Prostate gland (tissue), 2 donors: ENCODE measurements around the gene RNF213. TPM values are rescaled to one million over a fixed set of nuclear protein-coding genes. Genes with fewer than 3 reads are reported as not detected.

Experiments used
- DNase-seq: peaks from one replicate; pipeline ENCODE4 v3.0.0-alpha.2; 2019; ENCODE audit warnings: low spot score
- H3K27ac ChIP-seq, 2 donors: fragments of 200-600 bp; sonication (generic); 2 replicates each; pipeline ENCODE4 v1.5.1; 2017 to 2019
- H3K27me3 ChIP-seq: fragments of 200-600 bp; sonication (generic); replicated peaks from 2 replicates; pipeline ENCODE4 v1.5.1; 2019; ENCODE audit not compliant: insufficient read depth
- H3K36me3 ChIP-seq, 2 donors: fragments of 200-600 bp; sonication (generic); 1 replicate in 1 of 2; 2 replicates in 1 of 2; pipeline versions ENCODE4 v1.5.1 to v1.8.1; 2017 to 2019
- H3K4me1 ChIP-seq: fragments of 200-600 bp; sonication (generic); replicated peaks from 2 replicates; pipeline ENCODE4 v1.5.1; 2019
- H3K4me3 ChIP-seq, 2 donors: fragments of 200-600 bp; sonication (generic); 2 replicates each; pipeline ENCODE4 v1.5.1; 2017 to 2019
- H3K9me3 ChIP-seq: fragments of 200-600 bp; sonication (generic); 2 replicates; pipeline ENCODE4 v1.5.1; 2017
- CTCF ChIP-seq, 4 experiments: fragments of 200-600 bp in 2 of 4; fragments of 450-650 bp in 2 of 4; sonication (generic) in 2 of 4; IDR thresholded peaks; 1 replicate in 3 of 4; 2 replicates in 1 of 4; pipeline ENCODE4 v1.5.1; 2016 to 2019; ENCODE audit warnings: antibody characterized with exemption in 4 of 4, mild to moderate bottlenecking in 2 of 4, moderate library complexity in 2 of 4
- POLR2A ChIP-seq: fragments of 450-650 bp; IDR thresholded peaks from one replicate; pipeline ENCODE4 v1.6.1; 2016; ENCODE audit warnings: antibody characterized with exemption, mild to moderate bottlenecking
- POLR2AphosphoS5 ChIP-seq: sonication (generic); formaldehyde crosslinking; IDR thresholded peaks from one replicate; pipeline ENCODE4 v1.6.1; 2017; ENCODE audit warnings: antibody characterized with exemption
- WGBS: methylation state at CpG from one replicate; pipeline ENCODE4 v1.1.5; 2018; 5-methylcytosine and 5-hydroxymethylcytosine counted together
- intact Hi-C: fragments of 100-400 bp; cut with DNase I; formaldehyde crosslinking; loops from one replicate; pipeline ENCODE4 v1.14.2; 2022
- total RNA-seq, 2 donors: library from RNA; depleted of rRNA; stranded (reverse); fragments of >200 nt; gene quantifications; one replicate each; pipeline ENCODE4 v1.1.0, GENCODE V29; 2016

Gene RNF213
- total RNA-seq, 2 donors from 2014 or later = 57.7 to 112 TPM

- WGBS = 85% methylated on average over 12 of the region's 12 CpGs
- no peak for DNase-seq
- no peak overlapping the region for H3K4me3 ChIP-seq
- H3K27me3 ChIP-seq = no peaks in the 10 kb centered on the region
- intact Hi-C loops = no loop called here
- H3K9me3 ChIP-seq = no peaks in the 10 kb centered on the region
- no peaks in the 10 kb centered on the region for H3K4me1 ChIP-seq
- H3K27ac ChIP-seq = no peak overlapping the region
- H3K36me3 ChIP-seq = no peaks in the 10 kb centered on the region
- TF ChIP-seq POLR2A = no peak
- TF ChIP-seq CTCF (IDR thresholded peaks at IDR 0.05) = no peak
- TF ChIP-seq POLR2AphosphoS5 = no peak
Observed at GRCh38 chr17:80442323-80442659, 181.6 kb downstream of the RNF213 start.

- no peaks in the 10 kb centered on the region for H3K4me1 ChIP-seq
- TF ChIP-seq POLR2A (no peak), CTCF (IDR thresholded peaks at IDR 0.05) (no peak), POLR2AphosphoS5 (no peak)
- no peaks in the 10 kb centered on the region for H3K36me3 ChIP-seq
- intact Hi-C loops = no loop called here
- H3K4me3 ChIP-seq = no peak overlapping the region
- no peaks in the 10 kb centered on the region for H3K9me3 ChIP-seq
- no peak for DNase-seq
- no peaks in the 10 kb centered on the region for H3K27me3 ChIP-seq
- no peak overlapping the region for H3K27ac ChIP-seq
- WGBS = 93% methylated on average over 4 of the region's 4 CpGs
Observed at GRCh38 chr17:80442764-80443163, 182.1 kb downstream of the RNF213 start.

- no peaks in the 10 kb centered on the region for H3K9me3 ChIP-seq
- H3K4me3 ChIP-seq = no peak overlapping the region
- no peaks in the 10 kb centered on the region for H3K36me3 ChIP-seq
- TF ChIP-seq CTCF (IDR thresholded peaks at IDR 0.05) = no peak
- no peak overlapping the region for H3K27ac ChIP-seq
- intact Hi-C loops = no loop called here
- DNase-seq = no peak
- H3K27me3 ChIP-seq = no peaks in the 10 kb centered on the region
- 46% methylated on average over 12 of the region's 12 CpGs for WGBS
- no peaks in the 10 kb centered on the region for H3K4me1 ChIP-seq
Observed at GRCh38 chr17:80443498-80443897, 182.8 kb downstream of the RNF213 start.

GRCh38 chr17:80443916-80444643 lies 183.4 kb downstream of the RNF213 start:
- no peaks in the 10 kb centered on the region for H3K9me3 ChIP-seq
- intact Hi-C loops = no loop called here
- DNase-seq = no peak
- H3K27me3 ChIP-seq = no peaks in the 10 kb centered on the region
- H3K36me3 ChIP-seq = no peaks in the 10 kb centered on the region
- no peaks in the 10 kb centered on the region for H3K4me1 ChIP-seq
- TF ChIP-seq POLR2AphosphoS5 (no peak), CTCF (IDR thresholded peaks at IDR 0.05) (no peak), POLR2A (no peak)
- H3K4me3 ChIP-seq = no peak overlapping the region
- 24% methylated on average over 31 of the region's 31 CpGs for WGBS
- H3K27ac ChIP-seq = no peak overlapping the region

GRCh38 chr17:80444644-80444979 lies 184.0 kb downstream of the RNF213 start:
- H3K27ac ChIP-seq = no peak overlapping the region
- no peak for TF ChIP-seq POLR2AphosphoS5
- no peak for TF ChIP-seq POLR2A
- TF ChIP-seq CTCF (IDR thresholded peaks at IDR 0.05) = no peak
- intact Hi-C loops = no loop called here

More at GRCh38 chr17:80444644-80444979, 184.0 kb downstream of the RNF213 start:
- WGBS = 66% methylated on average over 5 of the region's 6 CpGs
- H3K9me3 ChIP-seq = no peaks in the 10 kb centered on the region
- H3K36me3 ChIP-seq = no peaks in the 10 kb centered on the region
- no peak overlapping the region for H3K4me3 ChIP-seq
- no peaks in the 10 kb centered on the region for H3K4me1 ChIP-seq
- H3K27me3 ChIP-seq = no peaks in the 10 kb centered on the region
- DNase-seq = no peak
